ENCODE measurements around the gene DDX24.

GRCh38 chr14:94115631-94116030, 34.6 kb upstream of the DDX24 start:
- TF ChIP-seq, protein P1, sequence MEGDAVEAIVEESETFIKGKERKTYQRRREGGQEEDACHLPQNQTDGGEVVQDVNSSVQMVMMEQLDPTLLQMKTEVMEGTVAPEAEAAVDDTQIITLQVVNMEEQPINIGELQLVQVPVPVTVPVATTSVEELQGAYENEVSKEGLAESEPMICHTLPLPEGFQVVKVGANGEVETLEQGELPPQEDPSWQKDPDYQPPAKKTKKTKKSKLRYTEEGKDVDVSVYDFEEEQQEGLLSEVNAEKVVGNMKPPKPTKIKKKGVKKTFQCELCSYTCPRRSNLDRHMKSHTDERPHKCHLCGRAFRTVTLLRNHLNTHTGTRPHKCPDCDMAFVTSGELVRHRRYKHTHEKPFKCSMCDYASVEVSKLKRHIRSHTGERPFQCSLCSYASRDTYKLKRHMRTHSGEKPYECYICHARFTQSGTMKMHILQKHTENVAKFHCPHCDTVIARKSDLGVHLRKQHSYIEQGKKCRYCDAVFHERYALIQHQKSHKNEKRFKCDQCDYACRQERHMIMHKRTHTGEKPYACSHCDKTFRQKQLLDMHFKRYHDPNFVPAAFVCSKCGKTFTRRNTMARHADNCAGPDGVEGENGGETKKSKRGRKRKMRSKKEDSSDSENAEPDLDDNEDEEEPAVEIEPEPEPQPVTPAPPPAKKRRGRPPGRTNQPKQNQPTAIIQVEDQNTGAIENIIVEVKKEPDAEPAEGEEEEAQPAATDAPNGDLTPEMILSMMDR (IDR thresholded peaks at IDR 0.05), result no peak
- no peak for TF ChIP-seq POLR2A (IDR thresholded peaks at IDR 0.05)

Data from transverse colon (tissue), 3 donors.